ENCODE data around the gene OS9.

- TF ChIP-seq TAF1 (conservative IDR thresholded peaks at IDR 0.05) (no peak), CTCF (IDR thresholded peaks at IDR 0.05; ENCODE audit: low read depth, low read length, missing input control) (no peak), GABPA (IDR thresholded peaks at IDR 0.05 in 1 of 2, conservative IDR thresholded peaks at IDR 0.05 in 1 of 2) (no peak), ZBTB33 (IDR thresholded peaks at IDR 0.05) (no peak)
Observed at GRCh38 chr12:57695770-57696432, 2.0 kb downstream of the OS9 start.
